GM12892 (cell line): ENCODE results near the gene FHAD1.

ENCODE experiments used
- DNase-seq: peaks from one replicate; pipeline ENCODE4 v3.0.0; 2011; ENCODE audit not compliant: insufficient read length
- FAIRE-seq: peaks from 2 replicates; lab custom pipeline; 2011; peaks lifted over from hg19 to GRCh38; lab: Jason Lieb, UNC
- POLR2A ChIP-seq: IDR thresholded peaks from 2 replicates; pipeline ENCODE4 v1.6.1; 2011; ENCODE audit warnings: low read depth, low read length, control low read depth
- POLR2AphosphoS5 ChIP-seq: IDR thresholded peaks from 2 replicates; pipeline ENCODE4 v1.6.1; 2011; ENCODE audit warnings: low read depth, low read length, control low read depth
- TAF1 ChIP-seq: IDR thresholded peaks from 2 replicates; pipeline ENCODE4 v1.6.1; 2011; ENCODE audit warnings: low read depth, mild to moderate bottlenecking, control low read depth, low read length, borderline replicate concordance

The FHAD1 gene

DNA sequence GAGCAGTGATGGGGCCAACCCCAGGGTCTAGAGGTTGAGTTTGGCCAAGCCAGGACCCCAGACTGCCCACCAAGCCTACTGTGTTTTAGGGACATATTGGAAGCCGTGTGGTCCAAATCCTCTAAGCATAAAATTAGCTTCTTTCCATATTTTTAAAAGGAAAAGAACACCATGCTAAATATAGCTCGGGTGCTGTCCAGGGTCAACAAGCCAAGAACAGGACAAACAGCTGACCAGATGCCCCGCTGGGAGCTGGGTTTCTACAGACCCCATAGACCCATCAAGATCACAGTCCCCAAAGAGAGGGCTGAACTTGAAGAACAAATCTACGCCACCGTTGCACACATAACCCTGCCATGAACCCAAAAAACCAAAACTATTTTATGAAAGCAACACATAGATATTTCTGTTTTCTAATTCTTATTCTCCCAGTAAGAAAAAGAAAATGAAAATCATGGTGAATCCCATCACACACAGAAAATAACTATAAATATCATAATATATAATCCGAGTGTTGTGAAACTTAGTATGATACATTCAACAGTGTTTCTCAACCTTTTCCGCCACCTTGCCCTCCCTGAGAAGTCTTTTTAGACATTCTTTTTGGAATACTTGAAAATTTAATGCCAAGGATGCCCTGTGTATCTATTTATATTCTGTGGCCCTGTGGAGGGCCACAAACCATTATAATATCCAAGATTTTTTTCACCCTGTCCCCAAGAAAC, 36.2 kb upstream of the FHAD1 start:
- TF ChIP-seq POLR2A = no peak
- TF ChIP-seq TAF1 = no peak
- no peak for TF ChIP-seq POLR2AphosphoS5
- FAIRE-seq (no peak), DNase-seq (no peak)

DNA sequence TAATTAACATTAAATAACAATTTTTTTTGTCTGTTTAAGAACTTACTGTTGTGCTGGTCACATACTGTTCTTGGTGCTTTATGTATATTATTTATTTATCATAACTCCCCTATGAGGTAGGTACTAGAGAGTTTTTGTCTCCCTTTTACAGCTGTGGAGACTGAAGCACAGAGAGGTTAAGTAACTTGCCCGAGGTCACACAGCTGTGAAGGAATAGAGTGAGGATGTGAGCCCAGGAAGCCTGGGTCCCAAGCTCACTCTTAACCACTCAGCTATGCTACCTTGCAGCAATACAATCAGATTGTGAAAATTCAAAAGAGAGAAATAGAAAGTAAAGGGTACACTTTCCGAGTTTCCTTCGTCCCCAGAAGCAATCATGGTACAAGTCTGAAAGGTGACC, 35.6 kb upstream of the FHAD1 start:
- FAIRE-seq (no peak), DNase-seq (no peak)
- no peak for TF ChIP-seq POLR2AphosphoS5
- no peak for TF ChIP-seq TAF1
- TF ChIP-seq POLR2A = no peak

DNA sequence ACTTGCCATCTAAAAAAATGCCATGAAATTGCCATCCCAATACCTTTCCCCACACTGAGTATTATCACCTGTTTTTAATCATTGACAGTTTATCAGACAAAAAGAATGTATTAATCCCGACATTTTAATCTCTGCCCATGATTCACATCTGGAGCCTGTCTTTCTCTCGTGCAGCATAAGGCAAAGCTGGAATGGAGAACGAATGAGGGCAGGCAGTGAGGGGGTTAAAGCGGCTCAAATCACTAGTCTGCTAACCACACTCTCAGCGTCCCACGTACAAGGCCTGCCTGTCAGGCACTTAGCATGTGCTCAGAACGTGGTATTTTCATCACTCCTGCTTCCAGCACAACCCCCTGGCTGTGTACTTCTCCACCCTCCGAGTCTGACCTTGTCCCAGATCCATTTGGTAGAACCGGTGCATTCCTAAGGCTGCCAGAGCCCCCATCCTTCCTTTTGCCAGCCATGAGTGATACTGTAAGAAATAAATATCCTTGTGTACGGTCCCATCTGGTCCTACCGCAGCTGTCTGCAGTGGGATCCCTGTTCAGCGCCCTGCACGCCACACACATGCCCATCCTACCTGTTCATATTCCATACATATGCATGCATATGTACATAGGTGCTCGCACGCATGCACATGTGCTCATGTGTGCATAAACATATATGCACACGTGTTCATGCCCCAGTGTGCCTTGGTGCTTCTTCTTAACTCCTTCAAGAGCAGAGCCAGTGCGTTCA, 34.6 kb upstream of the FHAD1 start:
- TF ChIP-seq TAF1 (no peak), POLR2A (no peak), POLR2AphosphoS5 (no peak)
- DNase-seq (no peak), FAIRE-seq (no peak)

DNA sequence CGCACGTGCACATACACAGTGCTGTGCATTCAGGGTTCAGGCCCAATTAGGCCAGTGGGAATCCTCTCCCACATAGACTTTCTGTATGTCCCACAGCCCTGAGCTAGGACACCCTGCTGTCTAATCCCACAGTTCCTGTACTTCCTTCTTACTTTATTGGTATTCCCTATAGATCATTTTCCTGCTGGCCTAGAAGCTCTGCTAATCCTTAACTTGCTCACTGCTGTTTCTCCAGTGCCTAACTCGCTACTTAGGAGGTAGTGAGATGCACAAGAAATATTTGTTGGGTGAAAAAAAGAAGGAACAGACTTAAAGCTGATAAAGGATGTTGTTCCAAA, 34.1 kb upstream of the FHAD1 start:
- TF ChIP-seq TAF1 (no peak), POLR2AphosphoS5 (no peak)
- no peak for FAIRE-seq
- DNase-seq = no peak

DNA sequence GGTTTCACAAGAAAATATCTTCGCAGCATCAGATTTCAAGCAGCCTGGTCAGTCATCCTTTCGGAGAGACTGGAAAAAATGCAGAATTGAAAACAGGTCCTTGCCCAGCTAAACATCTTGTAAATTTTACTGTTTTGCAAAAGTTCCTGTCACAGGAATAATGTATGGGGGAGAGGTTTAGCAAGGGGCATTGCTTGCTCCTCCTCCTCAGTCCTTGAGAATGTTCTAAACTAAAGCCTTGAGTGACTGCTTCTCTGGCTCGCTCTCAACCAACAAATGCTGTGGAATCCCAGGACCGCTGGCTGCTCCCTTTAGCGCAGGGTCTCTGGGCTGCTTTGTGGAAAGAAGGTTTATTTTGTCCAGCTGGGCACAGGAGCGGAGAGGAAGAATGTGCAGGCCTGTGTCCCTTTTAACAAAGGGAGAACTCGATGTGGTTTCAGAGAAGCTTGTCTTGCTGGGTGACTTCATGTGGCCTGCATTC, 33.6 kb upstream of the FHAD1 start:
- TF ChIP-seq POLR2A (no peak), POLR2AphosphoS5 (no peak)
- no peak for FAIRE-seq
- no peak for DNase-seq

DNA sequence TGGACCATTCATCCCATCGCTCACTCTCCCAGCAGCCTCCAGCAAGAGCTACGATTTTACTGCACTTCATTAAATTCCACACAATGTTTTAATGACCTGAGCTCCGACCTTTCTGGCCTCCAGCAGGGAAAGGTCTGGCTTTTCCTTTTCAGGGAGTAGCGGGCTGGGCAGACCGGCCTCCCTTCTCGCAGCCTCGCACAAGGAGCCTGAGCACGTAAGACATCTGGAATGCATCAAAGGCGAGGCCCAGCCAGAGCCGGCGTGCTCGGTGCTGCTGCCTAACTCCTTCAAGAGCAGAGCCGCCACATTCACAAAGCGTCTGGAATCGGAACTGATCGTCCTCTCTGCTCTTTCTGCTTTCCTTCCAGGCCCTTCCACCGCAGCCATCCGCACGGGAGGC, 32.5 kb upstream of the FHAD1 start:
- no peak for FAIRE-seq
- DNase-seq = no peak
- TF ChIP-seq TAF1 (no peak), POLR2A (no peak), POLR2AphosphoS5 (no peak)

DNA sequence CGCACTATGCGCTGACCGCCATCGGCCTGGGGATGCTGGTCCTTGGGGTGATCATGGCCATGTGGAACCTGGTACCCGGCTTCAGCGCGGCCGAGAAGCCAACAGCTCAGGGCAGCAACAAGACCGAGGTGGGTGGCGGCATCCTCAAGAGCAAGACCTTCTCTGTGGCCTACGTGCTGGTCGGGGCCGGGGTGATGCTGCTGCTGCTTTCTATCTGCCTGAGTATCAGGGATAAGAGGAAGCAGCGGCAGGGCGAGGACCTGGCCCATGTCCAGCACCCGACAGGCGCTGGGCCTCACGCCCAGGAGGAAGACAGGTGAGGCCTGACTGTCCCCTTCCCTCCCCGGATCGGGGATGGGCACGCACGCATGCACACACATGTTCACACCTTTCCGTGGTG, 31.9 kb upstream of the FHAD1 start:
- TF ChIP-seq POLR2AphosphoS5 = no peak
- TF ChIP-seq POLR2A = no peak
- no peak for TF ChIP-seq TAF1
- no peak for FAIRE-seq
- no peak for DNase-seq

DNA sequence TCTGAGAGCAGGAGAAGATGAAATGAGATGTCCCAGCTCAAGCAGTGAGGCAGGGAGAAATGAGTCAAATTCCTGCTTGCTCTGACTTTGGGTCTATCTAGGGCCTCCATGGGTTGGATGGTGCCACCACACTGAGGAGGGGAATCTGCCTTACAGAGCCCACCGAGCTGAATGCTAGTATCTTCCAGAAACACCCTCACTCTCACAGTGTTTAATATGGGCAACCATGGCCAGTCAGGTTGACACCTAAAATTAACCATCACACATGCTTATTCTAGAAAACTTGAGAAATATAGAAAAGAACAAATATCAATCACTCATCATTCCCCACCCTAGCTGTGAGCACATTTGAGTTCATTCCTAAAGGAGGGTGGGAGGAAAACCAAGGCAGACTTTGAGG, 29.4 kb upstream of the FHAD1 start:
- TF ChIP-seq POLR2AphosphoS5 (no peak), POLR2A (no peak), TAF1 (no peak)
- FAIRE-seq (no peak), DNase-seq (no peak)

DNA sequence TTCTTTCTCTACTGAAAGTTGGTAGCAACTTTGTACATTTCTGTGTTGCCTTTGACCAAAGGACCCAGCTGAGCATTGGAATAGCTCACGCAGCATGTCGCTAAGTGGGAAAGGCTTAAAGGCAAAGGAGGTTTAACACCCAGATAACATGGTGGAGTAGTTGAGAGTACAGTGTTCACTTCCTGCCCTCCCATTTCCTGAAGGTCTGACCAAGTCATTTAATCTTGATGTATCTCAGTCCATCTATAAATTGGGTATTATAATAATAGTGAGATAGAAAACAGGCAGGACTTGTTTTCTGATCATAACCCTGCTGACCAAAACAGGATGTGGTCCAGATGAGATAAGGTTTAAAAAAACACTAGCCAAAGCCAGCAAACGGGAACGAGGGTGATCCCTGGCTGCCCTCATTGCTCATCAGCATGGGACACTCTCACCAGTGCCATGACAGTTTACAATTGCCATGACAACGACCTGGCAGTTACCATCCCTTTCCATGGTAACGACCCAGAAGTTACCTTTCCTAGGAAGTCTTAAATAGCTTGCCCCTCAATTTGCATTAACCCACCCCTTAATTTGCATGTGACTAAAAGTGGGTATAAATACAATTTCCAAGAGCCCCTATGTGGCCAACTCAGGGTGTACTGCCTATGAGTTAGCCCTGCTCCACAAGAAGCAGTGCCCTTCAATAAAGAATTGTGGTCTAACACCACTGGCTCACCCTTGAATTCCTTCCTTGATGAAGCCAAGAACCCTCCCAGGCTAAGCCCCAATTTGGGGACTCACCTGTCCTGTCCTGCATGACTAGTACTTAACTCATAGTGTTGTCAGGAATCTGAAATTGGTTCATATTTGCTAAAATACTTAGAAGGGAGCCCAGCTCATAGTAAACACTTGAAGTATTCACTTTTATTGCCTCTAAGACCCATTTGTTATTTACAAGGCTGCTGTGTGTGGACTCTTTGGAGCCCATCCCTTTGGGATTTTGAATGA, 28.4 kb upstream of the FHAD1 start:
- FAIRE-seq (peak; percentile 9), DNase-seq (no peak)
- TF ChIP-seq TAF1 (no peak), POLR2AphosphoS5 (no peak), POLR2A (no peak)

DNA sequence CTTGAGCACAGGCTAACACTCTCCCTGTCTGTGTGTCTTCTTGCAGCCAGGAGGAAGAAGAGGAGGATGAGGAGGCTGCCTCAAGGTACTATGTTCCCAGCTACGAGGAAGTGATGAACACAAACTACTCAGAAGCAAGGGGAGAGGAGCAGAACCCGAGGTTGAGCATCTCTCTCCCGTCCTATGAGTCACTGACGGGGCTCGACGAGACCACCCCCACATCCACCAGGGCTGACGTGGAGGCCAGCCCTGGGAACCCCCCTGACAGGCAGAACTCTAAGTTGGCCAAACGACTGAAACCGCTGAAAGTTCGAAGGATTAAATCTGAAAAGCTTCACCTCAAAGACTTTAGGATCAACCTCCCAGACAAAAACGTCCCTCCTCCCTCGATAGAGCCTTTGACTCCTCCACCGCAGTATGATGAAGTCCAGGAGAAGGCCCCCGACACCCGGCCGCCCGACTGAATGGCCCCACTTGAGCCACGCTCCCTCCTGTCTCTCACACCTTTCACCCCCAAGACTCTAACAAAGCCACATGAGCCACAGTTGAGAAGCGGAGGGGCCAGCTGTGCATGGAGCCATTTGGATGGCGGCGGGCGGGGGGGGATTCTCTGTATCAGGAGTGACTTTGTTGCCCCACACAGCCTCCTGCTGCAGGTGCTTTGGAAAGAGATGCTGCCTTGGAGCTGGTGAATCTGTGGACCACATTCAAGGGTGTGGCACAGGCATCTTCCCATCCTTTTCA, 27.6 kb upstream of the FHAD1 start:
- DNase-seq = no peak
- TF ChIP-seq POLR2A = no peak
- TF ChIP-seq TAF1 = no peak
- TF ChIP-seq POLR2AphosphoS5 = no peak
- FAIRE-seq = no peak

DNA sequence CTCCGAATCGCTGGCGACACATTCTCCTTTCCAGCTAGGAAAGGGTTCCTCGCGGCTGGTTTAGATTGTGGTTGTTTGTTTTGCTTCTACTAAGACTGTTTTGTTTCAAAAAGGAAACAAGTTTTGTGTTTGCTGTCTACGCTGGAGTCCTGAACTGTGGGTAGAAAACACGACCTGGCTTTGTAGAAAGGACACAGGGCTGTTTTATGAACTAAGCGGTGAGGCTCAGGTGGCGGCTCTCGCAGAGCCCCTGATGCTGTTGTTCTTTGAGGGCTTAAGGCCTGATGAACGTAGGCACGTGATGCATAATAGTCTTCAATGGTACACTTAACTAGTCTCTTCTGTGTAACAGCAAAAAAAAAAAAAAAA, 27.0 kb upstream of the FHAD1 start:
- DNase-seq (no peak), FAIRE-seq (no peak)
- TF ChIP-seq POLR2AphosphoS5 = no peak
- no peak for TF ChIP-seq POLR2A
- TF ChIP-seq TAF1 = no peak
